Measurements from ENCODE around the gene ST6GALNAC3.
A peak's percentile ranks its signal among the peaks of the same experiment; 100 is the strongest.
"Not testable (repeated sequence)": the region's sequence is repeated elsewhere in the genome, so short reads cannot be mapped to it uniquely, and the experiment has no call there.

The ST6GALNAC3 gene

GRCh38 chr1:76074321-76075187, at the start of gene ST6GALNAC3:
ST6GALNAC3 (plus strand) TSS chr1:76074746.
- peak; percentile 89 for DNase-seq

GRCh38 chr1:76027341-76027740, 47.2 kb upstream of the ST6GALNAC3 start:
- DNase-seq: no peak

- no peak for DNase-seq
These were observed 45.2 kb upstream of the ST6GALNAC3 start for GRCh38 chr1:76029331-76029730.

GRCh38 chr1:76031496-76031895, 43.0 kb upstream of the ST6GALNAC3 start:
- DNase-seq: no peak

- no peak for DNase-seq
These were observed 40.6 kb upstream of the ST6GALNAC3 start for GRCh38 chr1:76033800-76034475.

- no peak for DNase-seq
These were observed 39.5 kb upstream of the ST6GALNAC3 start for GRCh38 chr1:76035053-76035452.

- DNase-seq: no peak
These were observed 37.2 kb upstream of the ST6GALNAC3 start for GRCh38 chr1:76037324-76037723.

GRCh38 chr1:76038287-76039004, 36.1 kb upstream of the ST6GALNAC3 start:
- DNase-seq: no peak

GRCh38 chr1:76046149-76046548, 28.4 kb upstream of the ST6GALNAC3 start:
- DNase-seq: no peak

GRCh38 chr1:76048219-76048618, 26.3 kb upstream of the ST6GALNAC3 start:
- peak; percentile 52 for DNase-seq

- no peak for DNase-seq
These were observed 25.6 kb upstream of the ST6GALNAC3 start for GRCh38 chr1:76048926-76049325.

- no peak for DNase-seq
These were observed 25.0 kb upstream of the ST6GALNAC3 start for GRCh38 chr1:76049498-76049897.

GRCh38 chr1:76050073-76050472, 24.5 kb upstream of the ST6GALNAC3 start:
- DNase-seq: not testable (repeated sequence)

GRCh38 chr1:76053021-76053420, 21.5 kb upstream of the ST6GALNAC3 start:
- DNase-seq: no peak

GRCh38 chr1:76054359-76054758, 20.2 kb upstream of the ST6GALNAC3 start:
- DNase-seq: no peak

GRCh38 chr1:76055987-76056386, 18.6 kb upstream of the ST6GALNAC3 start:
- DNase-seq: no peak

GRCh38 chr1:76059451-76059850, 15.1 kb upstream of the ST6GALNAC3 start:
- DNase-seq: peak; percentile 22

GRCh38 chr1:76065270-76065669, 9.3 kb upstream of the ST6GALNAC3 start:
- no peak for DNase-seq

GRCh38 chr1:76066394-76066793, 8.2 kb upstream of the ST6GALNAC3 start:
- no peak for DNase-seq

GRCh38 chr1:76068542-76068941, 6.0 kb upstream of the ST6GALNAC3 start:
- no peak for DNase-seq

GRCh38 chr1:76068953-76069561, 5.5 kb upstream of the ST6GALNAC3 start:
- DNase-seq: no peak

GRCh38 chr1:76070538-76070937, 4.0 kb upstream of the ST6GALNAC3 start:
- no peak for DNase-seq

- DNase-seq: no peak
These were observed 1.1 kb upstream of the ST6GALNAC3 start for GRCh38 chr1:76073481-76073880.
